ENCODE data around the gene ZFP90.

Gene ZFP90

GRCh38 chr16:68575082-68575481, 36.0 kb downstream of the ZFP90 start:
- no peak for TF ChIP-seq CTCF (IDR thresholded peaks at IDR 0.05; ENCODE audit: insufficient read depth, low read depth, low read length, missing control alignments)
- peak; percentile 75 for DNase-seq (ENCODE audit: low read depth)
- H3K4me3 ChIP-seq (ENCODE audit: low read length), result no peak overlapping the region

- no peak for DNase-seq (ENCODE audit: low read depth)
- H3K4me3 ChIP-seq (ENCODE audit: low read length), result no peak overlapping the region
- no peak for TF ChIP-seq CTCF (IDR thresholded peaks at IDR 0.05; ENCODE audit: insufficient read depth, low read depth, low read length, missing control alignments)
Observed at GRCh38 chr16:68577352-68577853, 38.3 kb downstream of the ZFP90 start.

DNA sequence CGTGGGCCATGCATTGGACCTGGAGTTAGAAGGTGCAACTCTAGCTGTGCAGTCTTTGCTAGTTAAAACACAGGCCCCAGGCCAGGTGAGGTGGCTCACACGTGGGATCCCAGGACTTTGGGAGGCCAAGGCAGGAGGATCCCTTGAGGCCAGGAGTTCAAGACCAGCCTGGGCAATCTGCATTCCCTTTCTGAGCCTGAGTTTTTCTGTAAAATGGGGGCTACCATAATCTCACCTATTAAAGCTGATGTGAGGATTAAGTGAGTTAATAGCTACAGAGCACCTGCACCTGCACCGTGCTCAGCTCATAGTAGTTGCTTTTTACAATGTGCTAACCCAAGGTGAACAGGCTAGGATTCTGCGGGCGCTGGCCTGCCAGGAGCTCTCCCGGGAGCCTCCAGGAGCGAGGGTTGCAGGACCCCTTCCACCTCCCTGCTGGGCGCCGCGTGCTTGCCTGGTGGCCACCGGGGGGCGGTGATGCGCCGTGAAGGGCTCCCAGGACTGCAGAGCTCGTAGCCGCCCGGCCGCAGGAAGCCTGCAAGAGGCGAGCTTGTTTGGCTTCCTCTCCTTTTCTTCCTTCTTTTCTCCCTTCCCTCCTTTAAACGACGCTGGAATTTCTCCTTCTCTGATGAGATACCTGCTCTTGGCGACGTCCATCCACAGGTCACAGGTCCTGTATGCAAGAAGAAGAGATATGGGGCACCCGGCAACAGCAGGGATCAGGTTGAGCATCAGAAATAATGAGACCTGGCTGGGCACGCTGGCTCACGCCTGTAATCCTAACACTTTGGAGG, 51.3 kb downstream of the ZFP90 start:
- DNase-seq (ENCODE audit: low read depth), result peak; percentile 85
- H3K4me3 ChIP-seq (ENCODE audit: low read length), result no peak overlapping the region
- TF ChIP-seq CTCF (IDR thresholded peaks at IDR 0.05; ENCODE audit: insufficient read depth, low read depth, low read length, missing control alignments), result peak; percentile 80

- DNase-seq (ENCODE audit: low read depth), result peak; percentile 49
- H3K4me3 ChIP-seq (ENCODE audit: low read length), result no peak overlapping the region
- peak; percentile 27 for TF ChIP-seq CTCF (IDR thresholded peaks at IDR 0.05; ENCODE audit: insufficient read depth, low read depth, low read length, missing control alignments)
Observed at GRCh38 chr16:68592466-68593337, 53.6 kb downstream of the ZFP90 start.

DNA sequence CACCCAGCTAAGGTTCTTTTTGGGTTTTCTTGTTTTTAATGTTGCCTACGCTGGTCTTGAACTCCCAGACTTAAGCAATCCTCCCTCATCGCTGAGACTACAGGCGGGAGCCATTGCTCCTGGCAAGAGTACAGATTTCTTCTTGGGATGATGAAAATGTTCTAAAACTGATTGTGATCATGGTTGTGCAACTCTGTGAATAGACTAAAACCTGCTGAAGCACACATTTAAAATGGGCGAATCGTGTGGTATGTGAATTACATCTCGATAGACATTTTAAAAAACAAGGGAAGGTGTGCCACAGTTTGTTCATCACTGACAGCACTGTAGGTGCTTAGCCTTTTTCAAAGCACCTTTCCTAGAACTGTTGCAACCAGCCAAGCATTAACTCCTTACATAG, 57.2 kb downstream of the ZFP90 start:
- H3K4me3 ChIP-seq (ENCODE audit: low read length), result no peak overlapping the region
- TF ChIP-seq CTCF (IDR thresholded peaks at IDR 0.05; ENCODE audit: insufficient read depth, low read depth, low read length, missing control alignments), result no peak
- peak; percentile 55 for DNase-seq (ENCODE audit: low read depth)

DNA sequence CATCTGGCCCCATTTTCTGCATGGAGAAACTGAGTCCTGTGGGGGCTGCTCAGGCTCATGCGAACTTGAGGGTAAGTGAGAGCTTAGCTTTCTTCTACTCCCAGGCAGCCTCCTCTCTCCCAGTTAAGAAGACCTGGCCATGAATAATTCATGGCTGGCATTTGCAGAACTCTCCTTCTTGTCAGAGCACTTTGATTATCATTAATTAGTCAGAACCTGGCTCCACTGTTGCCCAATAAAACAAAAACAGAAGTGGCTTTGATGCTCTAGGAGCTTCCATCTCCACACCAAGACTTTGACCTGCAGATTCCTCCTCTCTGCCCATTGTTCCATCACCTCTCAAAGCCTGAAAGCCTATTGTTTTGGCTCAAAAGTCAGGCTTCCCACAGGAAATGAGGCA, 60.5 kb downstream of the ZFP90 start:
- no peak overlapping the region for H3K4me3 ChIP-seq (ENCODE audit: low read length)
- TF ChIP-seq CTCF (IDR thresholded peaks at IDR 0.05; ENCODE audit: insufficient read depth, low read depth, low read length, missing control alignments), result no peak

More for the DNA sequence above, 60.5 kb downstream of the ZFP90 start:
- peak; percentile 51 for DNase-seq (ENCODE audit: low read depth)
